ENCODE results near the gene GNAT2. TPM values are rescaled to one million over a fixed set of nuclear protein-coding genes. Genes with fewer than 3 reads are reported as not detected.

Gene GNAT2
- total RNA-seq, 2 donors from 2014 or later: not detected

DNA sequence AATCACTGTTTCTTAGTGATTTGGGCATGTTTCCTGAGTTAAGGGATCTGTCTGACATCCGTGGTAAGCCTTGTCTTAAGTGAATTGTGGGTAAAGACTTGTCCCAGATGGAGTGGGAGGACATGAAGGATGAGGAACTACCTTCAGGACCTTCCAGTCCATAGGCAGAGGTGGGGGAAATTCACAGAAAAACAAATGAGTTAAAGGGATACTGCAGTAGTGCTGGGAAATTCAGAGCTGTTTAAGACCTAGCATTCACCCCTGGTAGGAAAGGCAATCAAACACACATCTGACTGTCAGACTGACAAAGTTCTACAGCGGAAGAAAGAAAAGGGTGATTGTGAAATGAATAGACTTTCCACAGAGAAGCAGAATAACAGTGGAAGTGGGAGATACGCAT, 3.0 kb downstream of the GNAT2 start:
- H3K4me1 ChIP-seq (replicated peaks): peaks cover 5% of the 10 kb centered on the region
- no peaks in the 10 kb centered on the region for H3K27me3 ChIP-seq (replicated peaks; ENCODE audit: insufficient read depth)
- H3K9me3 ChIP-seq: no peaks in the 10 kb centered on the region
- intact Hi-C loops (cut with DNase I): no loop called here
- H3K36me3 ChIP-seq: no peaks in the 10 kb centered on the region
- no peak for DNase-seq (ENCODE audit: low spot score)
- no peak overlapping the region for H3K27ac ChIP-seq
- H3K4me3 ChIP-seq: no peak overlapping the region
- TF ChIP-seq POLR2AphosphoS5 (IDR thresholded peaks at IDR 0.05): no peak
- TF ChIP-seq POLR2A (IDR thresholded peaks at IDR 0.05): no peak
- TF ChIP-seq, protein P1, sequence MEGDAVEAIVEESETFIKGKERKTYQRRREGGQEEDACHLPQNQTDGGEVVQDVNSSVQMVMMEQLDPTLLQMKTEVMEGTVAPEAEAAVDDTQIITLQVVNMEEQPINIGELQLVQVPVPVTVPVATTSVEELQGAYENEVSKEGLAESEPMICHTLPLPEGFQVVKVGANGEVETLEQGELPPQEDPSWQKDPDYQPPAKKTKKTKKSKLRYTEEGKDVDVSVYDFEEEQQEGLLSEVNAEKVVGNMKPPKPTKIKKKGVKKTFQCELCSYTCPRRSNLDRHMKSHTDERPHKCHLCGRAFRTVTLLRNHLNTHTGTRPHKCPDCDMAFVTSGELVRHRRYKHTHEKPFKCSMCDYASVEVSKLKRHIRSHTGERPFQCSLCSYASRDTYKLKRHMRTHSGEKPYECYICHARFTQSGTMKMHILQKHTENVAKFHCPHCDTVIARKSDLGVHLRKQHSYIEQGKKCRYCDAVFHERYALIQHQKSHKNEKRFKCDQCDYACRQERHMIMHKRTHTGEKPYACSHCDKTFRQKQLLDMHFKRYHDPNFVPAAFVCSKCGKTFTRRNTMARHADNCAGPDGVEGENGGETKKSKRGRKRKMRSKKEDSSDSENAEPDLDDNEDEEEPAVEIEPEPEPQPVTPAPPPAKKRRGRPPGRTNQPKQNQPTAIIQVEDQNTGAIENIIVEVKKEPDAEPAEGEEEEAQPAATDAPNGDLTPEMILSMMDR (IDR thresholded peaks at IDR 0.05): no peak
- WGBS: 83% methylated on average over 3 of the region's 3 CpGs

GRCh38 chr1:109615879-109616278, 3.5 kb downstream of the GNAT2 start:
- DNase-seq (ENCODE audit: low spot score): no peak
- Histone ChIP-seq H3K9me3 (no peaks in the 10 kb centered on the region), H3K36me3 (no peaks in the 10 kb centered on the region), H3K4me3 (no peak overlapping the region), H3K4me1 (replicated peaks) (no peaks in the 10 kb centered on the region), H3K27me3 (replicated peaks; ENCODE audit: insufficient read depth) (no peaks in the 10 kb centered on the region), H3K27ac (no peak overlapping the region)
- intact Hi-C loops (cut with DNase I): no loop called here
- TF ChIP-seq POLR2A (IDR thresholded peaks at IDR 0.05) (no peak), POLR2AphosphoS5 (IDR thresholded peaks at IDR 0.05) (no peak)
- TF ChIP-seq, protein P1 (IDR thresholded peaks at IDR 0.05): no peak
- WGBS: 50% methylated on average over 3 of the region's 3 CpGs

DNA sequence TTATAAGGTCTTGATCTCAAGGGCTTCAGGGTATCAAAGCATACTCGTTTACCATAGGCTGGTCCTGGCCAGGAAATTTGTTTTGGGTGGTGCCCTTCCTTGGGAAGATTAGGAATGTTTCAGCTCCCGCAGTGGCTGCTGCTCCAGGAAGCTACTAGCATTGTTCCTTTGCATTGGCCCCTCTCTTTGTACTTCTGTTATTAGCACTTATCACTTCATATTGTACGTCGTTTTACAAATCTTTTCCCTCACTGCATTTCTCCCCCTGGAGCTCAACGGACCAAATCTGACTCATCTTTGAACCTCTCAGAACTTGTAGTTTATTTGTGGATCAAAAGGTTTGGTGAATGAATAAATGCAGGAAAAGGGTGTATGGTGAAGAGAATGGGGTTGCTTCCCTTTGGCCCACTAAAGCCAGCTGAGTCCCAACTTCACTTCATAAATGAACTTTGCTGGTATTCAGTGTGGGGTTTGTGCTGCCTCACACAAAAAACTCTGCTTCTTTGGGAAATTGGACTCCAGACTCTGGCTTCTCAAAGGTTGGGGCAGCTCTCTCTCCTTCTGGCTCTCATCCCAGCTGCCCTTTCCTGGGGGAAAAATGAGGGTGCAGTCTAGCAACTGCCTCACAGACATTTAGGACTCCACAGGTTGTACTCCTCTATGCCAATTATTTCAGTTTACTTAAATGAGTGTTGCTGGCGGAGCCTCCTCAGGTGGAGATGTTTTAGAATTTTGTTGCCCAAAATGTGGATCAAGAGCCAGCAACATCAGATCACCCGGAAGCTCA, 5.9 kb downstream of the GNAT2 start:
- intact Hi-C loops (cut with DNase I): no loop called here
- H3K9me3 ChIP-seq: no peaks in the 10 kb centered on the region
- WGBS: 55% methylated on average over 7 of the region's 7 CpGs
- TF ChIP-seq, protein P1 (IDR thresholded peaks at IDR 0.05): no peak
- H3K27me3 ChIP-seq (replicated peaks; ENCODE audit: insufficient read depth): no peaks in the 10 kb centered on the region
- no peaks in the 10 kb centered on the region for H3K4me1 ChIP-seq (replicated peaks)
- no peak for DNase-seq (ENCODE audit: low spot score)
- H3K36me3 ChIP-seq: no peaks in the 10 kb centered on the region
- no peak overlapping the region for H3K4me3 ChIP-seq
- H3K27ac ChIP-seq: no peak overlapping the region

- 92% methylated on average over 13 of the region's 13 CpGs for WGBS
- no peaks in the 10 kb centered on the region for H3K36me3 ChIP-seq
- H3K27me3 ChIP-seq (replicated peaks; ENCODE audit: insufficient read depth): no peaks in the 10 kb centered on the region
- H3K9me3 ChIP-seq: no peaks in the 10 kb centered on the region
- H3K27ac ChIP-seq: no peak overlapping the region
- H3K4me1 ChIP-seq (replicated peaks): no peaks in the 10 kb centered on the region
- intact Hi-C loops (cut with DNase I): no loop called here
- TF ChIP-seq, protein P1 (IDR thresholded peaks at IDR 0.05): no peak
- TF ChIP-seq POLR2A (IDR thresholded peaks at IDR 0.05) (no peak), POLR2AphosphoS5 (IDR thresholded peaks at IDR 0.05) (no peak)
- DNase-seq (ENCODE audit: low spot score): no peak
- no peak overlapping the region for H3K4me3 ChIP-seq
Observed at GRCh38 chr1:109611308-109611990, 8.0 kb downstream of the GNAT2 start.

All from prostate gland (tissue), 2 donors.